H1 (cell line): ENCODE results near the gene FBP1. TPM values are rescaled to one million over a fixed set of nuclear protein-coding genes. Genes with fewer than 3 reads are reported as not detected.

Experiments used
- BACH1 ChIP-seq: IDR thresholded peaks from 2 replicates; pipeline ENCODE4 v1.6.1; 2012; ENCODE audit warnings: low read length, improper control_type of control experiment
- BCL11A ChIP-seq, 2 experiments: IDR thresholded peaks; one replicate each; pipeline ENCODE4 v1.6.1; 2011; ENCODE audit warnings: low read depth in 2 of 2, low read length in 2 of 2, mild to moderate bottlenecking in 2 of 2
- CHD2 ChIP-seq: IDR thresholded peaks from 2 replicates; pipeline ENCODE4 v1.6.1; 2012; ENCODE audit warnings: low read length, improper control_type of control experiment
- CREB1 ChIP-seq: IDR thresholded peaks from 2 replicates; pipeline ENCODE4 v1.6.1; 2012; ENCODE audit warnings: inconsistent platforms
- GTF2F1 ChIP-seq: IDR thresholded peaks from 2 replicates; pipeline ENCODE4 v1.6.1; 2012; ENCODE audit warnings: low read depth, low read length, improper control_type of control experiment, borderline replicate concordance
- HDAC6 ChIP-seq: IDR thresholded peaks from one replicate; pipeline ENCODE4 v1.7.1; 2012; ENCODE audit warnings: low read depth, mild to moderate bottlenecking, inconsistent platforms, low read length, moderate library complexity
- JUN ChIP-seq: IDR thresholded peaks from 2 replicates; pipeline ENCODE4 v1.6.1; 2011; ENCODE audit warnings: low read depth, mild to moderate bottlenecking, improper control_type of control experiment, low read length
- KDM5A ChIP-seq: fragments of 200-600 bp; IDR thresholded peaks from 2 replicates; pipeline ENCODE4 v1.7.1; 2012; ENCODE audit warnings: mild to moderate bottlenecking, low read length, inconsistent platforms, mixed read lengths
- NRF1 ChIP-seq: IDR thresholded peaks from 2 replicates; pipeline ENCODE4 v1.6.1; 2011; ENCODE audit warnings: mild to moderate bottlenecking, low read depth, low read length, improper control_type of control experiment
- PHF8 ChIP-seq: fragments of 200-600 bp; sonication (generic); conservative IDR thresholded peaks from 2 replicates; pipeline ENCODE4 v1.7.1; 2012; ENCODE audit warnings: low read depth, mild to moderate bottlenecking, inconsistent platforms, low read length, moderate library complexity
- POLR2A ChIP-seq, 2 experiments: IDR thresholded peaks; 1 replicate in 1 of 2; 2 replicates in 1 of 2; pipeline ENCODE4 v1.6.1; 2011; ENCODE audit warnings: low read depth in 2 of 2, low read length in 2 of 2, mild to moderate bottlenecking in 2 of 2; ENCODE audit errors: control extremely low read depth in 1 of 2
- RBBP5 ChIP-seq: IDR thresholded peaks from 2 replicates; pipeline ENCODE4 v1.7.1; 2012; ENCODE audit warnings: low read depth, mild to moderate bottlenecking, inconsistent platforms, low read length, moderate library complexity, borderline replicate concordance
- RXRA ChIP-seq: IDR thresholded peaks from 2 replicates; pipeline ENCODE4 v1.6.1; 2011; ENCODE audit warnings: low read depth, mild to moderate bottlenecking, low read length, moderate library complexity; ENCODE audit not compliant: insufficient read depth
- SIN3A ChIP-seq, 2 experiments: IDR thresholded peaks in 1 of 2; conservative IDR thresholded peaks in 1 of 2; 2 replicates each; pipeline ENCODE4 v1.6.1; 2011 to 2012; ENCODE audit warnings: low read length in 2 of 2, improper control_type of control experiment in 1 of 2, low read depth in 1 of 2, mild to moderate bottlenecking in 1 of 2
- SIX5 ChIP-seq: IDR thresholded peaks from 2 replicates; pipeline ENCODE4 v1.6.1; 2011; ENCODE audit warnings: mild to moderate bottlenecking, low read depth, low read length
- SP1 ChIP-seq: IDR thresholded peaks from 2 replicates; pipeline ENCODE4 v1.6.1; 2011; ENCODE audit warnings: low read depth, low read length
- SP4 ChIP-seq: IDR thresholded peaks from 2 replicates; pipeline ENCODE4 v1.6.1; 2012; ENCODE audit warnings: low read length, inconsistent platforms
- SUZ12 ChIP-seq: fragments of 200-600 bp; sonication (generic); IDR thresholded peaks from 2 replicates; pipeline ENCODE4 v1.6.1; 2012; ENCODE audit warnings: mild to moderate bottlenecking, inconsistent platforms, low read length, moderate library complexity, mixed read lengths
- TAF7 ChIP-seq: optimal IDR thresholded peaks from 2 replicates; pipeline ENCODE3; 2011; ENCODE audit warnings: low read depth, mild to moderate bottlenecking, inconsistent platforms, low read length, moderate library complexity, borderline replicate concordance
- TBP ChIP-seq: IDR thresholded peaks from 2 replicates; pipeline ENCODE4 v1.6.1; 2011; ENCODE audit warnings: low read depth, low read length, improper control_type of control experiment
- TEAD4 ChIP-seq: IDR thresholded peaks from 2 replicates; pipeline ENCODE4 v1.6.1; 2012; ENCODE audit warnings: low read depth, low read length, inconsistent platforms, mixed read lengths
- polyA plus RNA-seq, 7 experiments: library from polyadenylated mRNA; depleted of rRNA in 3 of 7; stranded (reverse) in 5 of 7; unstranded in 2 of 7; fragments of >200 nt in 5 of 7; fragments of 200-250 nt in 2 of 7; gene quantifications; 1 replicate in 5 of 7; 2 replicates in 1 of 7; 4 replicates in 1 of 7; pipeline versions ENCODE4 v1.2.1 to v1.2.3, GENCODE V29; 2011 to 2013; ENCODE audit warnings: missing spikeins in 2 of 7, mixed read lengths in 2 of 7
- total RNA-seq: library from RNA; stranded (reverse); fragmentation: NEBNext Ultra II Directional; extraction: Animal tissue kit (Norgen Biotek cat#: 25700); gene quantifications from 2 replicates; pipeline ENCODE4 v1.2.1, GENCODE V29; 2021
- TF ChIP-seq, protein P1 (sequence below): IDR thresholded peaks from 2 replicates; pipeline ENCODE4 v1.6.1; 2012; ENCODE audit warnings: low read length, inconsistent platforms
- TF ChIP-seq, protein P2 (sequence below): IDR thresholded peaks from 2 replicates; pipeline ENCODE4 v1.6.1; 2011; ENCODE audit warnings: low read depth, mild to moderate bottlenecking, low read length; ENCODE audit not compliant: insufficient read depth

The FBP1 gene
- total and polyA plus RNA-seq, 2 of the 8 experiments (the other 6 are each of a cell fraction or from before 2014, with no cell fraction given) = 1.0 to 4.1 TPM

DNA sequence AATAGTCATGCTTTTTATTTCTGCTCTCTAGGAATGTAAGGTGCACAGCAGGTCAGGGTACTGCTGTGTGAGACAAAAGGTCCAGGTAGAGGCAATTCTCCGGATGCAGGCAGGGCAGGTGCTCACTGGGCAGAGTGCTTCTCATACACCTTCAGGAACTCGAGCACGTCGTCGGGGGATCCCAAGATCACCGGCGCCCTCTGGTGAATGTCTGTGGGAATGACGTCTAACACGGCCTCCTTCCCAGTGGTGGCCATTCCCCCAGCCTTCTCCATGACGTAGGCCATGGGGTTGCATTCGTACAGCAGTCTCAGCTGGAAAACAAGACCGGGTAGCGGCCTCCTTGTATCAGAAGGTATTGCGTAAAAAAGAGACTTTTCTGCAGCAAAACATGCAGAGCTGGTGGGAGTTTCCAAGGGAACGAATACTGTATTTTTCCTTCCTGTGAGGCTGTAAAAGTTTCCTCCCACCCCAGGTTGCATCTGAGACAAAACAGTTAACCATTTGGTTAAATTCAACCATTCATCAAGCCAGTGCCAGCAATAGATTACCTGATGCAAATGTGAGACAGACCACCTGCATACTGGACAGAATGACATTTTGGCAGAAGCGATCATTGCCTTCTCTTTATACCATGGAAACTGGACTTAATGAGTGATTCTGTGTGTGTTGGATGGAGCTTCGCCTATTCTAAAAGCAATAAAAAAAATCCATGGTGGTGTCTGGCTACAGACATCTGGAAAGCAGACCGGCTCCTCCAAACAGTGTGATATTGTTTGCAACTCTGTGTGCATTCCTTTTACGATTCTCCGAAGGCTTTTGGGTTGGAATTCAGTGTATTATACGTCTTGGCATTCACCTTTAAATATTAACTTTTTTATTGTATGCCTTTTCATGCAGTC is 35.8 kb downstream of the FBP1 start (continued):
- TF ChIP-seq, protein P1, sequence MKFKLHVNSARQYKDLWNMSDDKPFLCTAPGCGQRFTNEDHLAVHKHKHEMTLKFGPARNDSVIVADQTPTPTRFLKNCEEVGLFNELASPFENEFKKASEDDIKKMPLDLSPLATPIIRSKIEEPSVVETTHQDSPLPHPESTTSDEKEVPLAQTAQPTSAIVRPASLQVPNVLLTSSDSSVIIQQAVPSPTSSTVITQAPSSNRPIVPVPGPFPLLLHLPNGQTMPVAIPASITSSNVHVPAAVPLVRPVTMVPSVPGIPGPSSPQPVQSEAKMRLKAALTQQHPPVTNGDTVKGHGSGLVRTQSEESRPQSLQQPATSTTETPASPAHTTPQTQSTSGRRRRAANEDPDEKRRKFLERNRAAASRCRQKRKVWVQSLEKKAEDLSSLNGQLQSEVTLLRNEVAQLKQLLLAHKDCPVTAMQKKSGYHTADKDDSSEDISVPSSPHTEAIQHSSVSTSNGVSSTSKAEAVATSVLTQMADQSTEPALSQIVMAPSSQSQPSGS = peak; percentile 78; the same call in 1 of the 2 replicates
- TF ChIP-seq SIN3A (conservative IDR thresholded peaks at IDR 0.05 in 1 of 2, IDR thresholded peaks at IDR 0.05 in 1 of 2; ENCODE audit: low read depth in 1 of 2, low read length in 2 of 2) = 0 out of 4 replicates have a peak, but pooled peaks of 1 of the 2 experiments have one; percentile 42
- TF ChIP-seq HDAC6 = no peak
- TF ChIP-seq TAF7 = no peak
- TF ChIP-seq TEAD4 = peak; percentile 63
- no peak for TF ChIP-seq SIX5
- TF ChIP-seq CHD2 = no peak
- no peak for TF ChIP-seq POLR2A (IDR thresholded peaks at IDR 0.05; ENCODE audit: control extremely low read depth in 1 of 2, low read depth in 2 of 2, low read length in 2 of 2)
- TF ChIP-seq BCL11A (IDR thresholded peaks at IDR 0.05; ENCODE audit: low read depth in 2 of 2, low read length in 2 of 2) = no peak
- no peak for TF ChIP-seq RBBP5
- TF ChIP-seq KDM5A = no peak
- TF ChIP-seq SP4 = no peak
- TF ChIP-seq TBP = no peak
- TF ChIP-seq JUN = no peak
- TF ChIP-seq PHF8 = no peak
- peak; percentile 91 for TF ChIP-seq CREB1
- TF ChIP-seq GTF2F1 = no peak
- TF ChIP-seq BACH1 = no peak
- no peak for TF ChIP-seq SP1
- no peak for TF ChIP-seq SUZ12
- TF ChIP-seq NRF1 = no peak
- TF ChIP-seq, protein P2, sequence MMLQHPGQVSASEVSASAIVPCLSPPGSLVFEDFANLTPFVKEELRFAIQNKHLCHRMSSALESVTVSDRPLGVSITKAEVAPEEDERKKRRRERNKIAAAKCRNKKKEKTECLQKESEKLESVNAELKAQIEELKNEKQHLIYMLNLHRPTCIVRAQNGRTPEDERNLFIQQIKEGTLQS = no peak
- TF ChIP-seq RXRA = 0 out of 2 replicates have a peak, but pooled peaks have one; percentile 56
